ENCODE results near the gene ATG101.

Gene ATG101

GRCh38 chr12:52069327-52070184 lies at the start of gene ATG101:
ATG101 (plus strand) TSS chr12:52069978; CDS start chr12:52073651, 3,673 bp downstream.
- peak; percentile 87 for DNase-seq (ENCODE audit: low read depth)

DNA sequence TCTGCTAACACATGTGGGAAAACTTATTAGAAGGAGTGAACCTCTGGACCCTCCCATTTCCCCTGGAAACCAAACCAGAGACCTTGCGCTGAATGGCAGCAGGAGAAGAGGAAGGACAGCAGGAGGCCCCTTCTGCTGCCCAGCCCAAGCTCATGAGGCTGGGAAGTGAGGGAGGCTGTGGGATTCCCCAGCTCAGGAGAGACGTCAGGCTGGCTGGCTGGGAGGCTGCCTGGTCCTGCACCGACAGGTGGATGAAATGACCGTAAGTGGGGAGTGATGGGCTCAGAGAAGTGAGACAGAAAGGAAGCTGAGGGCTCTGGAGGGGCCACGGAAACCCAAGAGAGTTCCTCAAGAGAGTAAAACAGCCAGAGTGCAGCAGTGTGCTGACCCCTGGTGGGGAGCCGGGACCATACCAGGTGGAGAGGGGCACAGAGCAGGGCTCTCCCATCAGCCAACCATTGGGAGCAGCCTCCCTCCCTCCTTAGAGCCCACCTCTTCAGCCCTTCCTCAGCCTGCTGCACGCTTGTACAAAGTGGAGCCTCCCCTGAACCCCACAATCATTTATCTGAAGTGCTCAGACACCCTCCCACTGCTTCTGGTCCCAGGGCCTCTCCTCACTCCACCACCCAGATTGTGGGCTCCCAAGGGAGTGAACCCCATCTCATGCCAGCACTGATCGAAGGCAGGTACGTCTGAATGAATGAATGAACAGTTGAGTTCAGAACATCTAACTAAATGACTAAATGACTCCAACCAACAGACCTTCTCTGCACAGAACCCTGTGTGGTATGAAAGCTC lies 49.0 kb upstream of the ATG101 start:
- DNase-seq (ENCODE audit: low read depth): no peak

DNA sequence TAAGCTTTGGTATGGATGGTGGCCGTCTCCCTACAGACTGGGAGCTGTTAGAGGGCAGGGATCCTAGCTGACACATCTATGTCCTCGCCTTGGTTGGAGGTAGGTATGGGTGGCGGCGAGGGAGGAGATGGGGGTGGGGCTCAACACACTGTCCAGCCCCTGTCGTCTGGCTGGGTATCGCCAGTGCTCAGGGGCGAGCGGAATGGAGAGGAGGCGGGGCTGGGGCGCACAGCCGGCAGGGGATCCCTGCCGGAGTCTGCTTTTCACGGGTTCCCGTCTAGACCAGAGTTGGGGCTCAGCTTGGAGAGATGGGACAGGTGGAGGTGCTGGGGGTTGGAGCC lies 47.0 kb upstream of the ATG101 start:
- DNase-seq (ENCODE audit: low read depth): no peak

DNA sequence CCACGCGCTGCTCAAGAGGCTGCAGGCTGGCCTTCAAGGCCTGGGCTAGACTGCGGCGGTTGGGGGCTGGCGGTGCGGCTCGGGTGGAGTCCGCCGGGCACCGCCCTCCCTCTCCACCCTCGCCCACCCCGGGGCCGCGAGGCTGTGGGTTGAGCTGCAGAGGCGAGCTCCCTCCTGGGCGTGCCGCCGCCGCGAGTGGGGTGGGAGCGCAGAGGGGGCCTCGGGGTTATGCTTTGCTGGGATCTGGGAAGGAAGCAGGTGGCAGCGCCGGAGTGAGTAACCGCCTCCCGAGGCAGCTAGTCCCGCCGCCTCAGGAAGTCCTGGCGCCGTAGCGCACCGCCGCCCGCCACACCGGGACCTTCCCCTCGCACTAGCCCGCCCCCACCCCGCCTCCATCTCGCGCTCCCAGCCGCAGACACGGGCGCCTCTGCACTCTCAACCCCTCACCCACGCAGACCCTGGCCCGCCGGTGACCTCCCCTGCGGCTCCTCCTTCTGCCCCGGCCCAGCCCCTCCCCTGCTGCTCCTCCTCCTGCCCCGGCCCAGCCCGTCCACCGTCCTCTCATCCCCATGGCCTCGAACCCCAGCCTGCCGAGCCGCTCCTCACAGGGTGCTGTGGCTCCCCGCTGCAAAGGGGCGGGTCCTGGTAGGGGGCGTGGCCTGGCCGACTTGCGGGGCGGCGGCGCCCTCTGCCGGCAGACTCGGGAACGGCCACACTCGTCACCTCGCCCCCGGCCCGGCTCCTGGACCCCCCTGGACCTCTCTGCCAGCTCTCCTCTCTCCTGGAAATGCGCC lies 46.4 kb upstream of the ATG101 start:
- no peak for DNase-seq (ENCODE audit: low read depth)

GRCh38 chr12:52023976-52024688 lies 45.6 kb upstream of the ATG101 start:
- DNase-seq (ENCODE audit: low read depth): no peak

- no peak for DNase-seq (ENCODE audit: low read depth)
These were observed 44.9 kb upstream of the ATG101 start for GRCh38 chr12:52024845-52025230.

GRCh38 chr12:52026263-52026662 lies 43.5 kb upstream of the ATG101 start:
- DNase-seq (ENCODE audit: low read depth): no peak

GRCh38 chr12:52027085-52027843 lies 42.5 kb upstream of the ATG101 start:
- no peak for DNase-seq (ENCODE audit: low read depth)

DNA sequence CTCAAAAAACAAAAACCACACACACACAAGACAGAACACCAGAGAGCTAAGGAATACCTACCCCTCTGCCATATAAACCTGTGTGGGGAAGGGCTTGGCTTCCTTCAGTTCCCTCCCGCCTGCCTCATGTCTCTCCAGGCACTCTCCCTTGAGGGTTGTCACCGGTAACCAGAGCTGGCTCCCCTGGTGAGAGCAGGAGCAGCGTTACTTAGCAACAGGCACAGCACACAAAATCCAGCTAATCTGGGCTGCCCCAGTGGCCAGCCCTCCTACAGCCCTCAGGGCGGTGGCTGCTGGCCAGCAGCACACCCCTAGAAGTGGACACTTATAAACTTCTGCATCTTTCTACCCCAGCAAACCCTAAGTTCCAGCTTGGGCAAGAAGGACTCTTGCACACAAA lies 40.1 kb upstream of the ATG101 start:
- DNase-seq (ENCODE audit: low read depth): no peak

GRCh38 chr12:52032446-52032803 lies 37.4 kb upstream of the ATG101 start:
- DNase-seq (ENCODE audit: low read depth): peak; percentile 63

GRCh38 chr12:52032804-52033445 lies 36.9 kb upstream of the ATG101 start:
- peak; percentile 93 for DNase-seq (ENCODE audit: low read depth)

- no peak for DNase-seq (ENCODE audit: low read depth)
These were observed 36.2 kb upstream of the ATG101 start for GRCh38 chr12:52033446-52034140.

- no peak for DNase-seq (ENCODE audit: low read depth)
These were observed 34.6 kb upstream of the ATG101 start for GRCh38 chr12:52035190-52035589.

DNA sequence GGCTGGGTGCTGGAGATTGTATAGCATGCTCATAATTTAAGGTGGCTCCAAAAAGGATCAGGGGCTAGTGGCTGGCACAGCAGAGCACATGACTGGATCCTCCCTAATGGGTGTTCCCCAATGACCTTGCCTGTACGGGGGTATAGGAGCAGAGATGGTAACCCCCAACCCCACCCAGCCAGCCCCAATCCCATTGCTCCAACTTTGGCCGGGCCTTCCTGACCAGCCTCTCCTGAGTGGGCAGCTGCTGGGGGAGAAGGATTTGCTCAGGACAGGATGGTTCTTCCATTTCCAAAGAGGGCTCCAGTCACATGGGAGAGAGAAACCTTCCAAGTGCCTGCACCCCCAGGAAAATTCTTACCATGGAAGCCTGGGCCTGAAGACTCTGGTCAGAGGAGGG lies 33.9 kb upstream of the ATG101 start:
- no peak for DNase-seq (ENCODE audit: low read depth)

GRCh38 chr12:52036587-52037171 lies 33.1 kb upstream of the ATG101 start:
- no peak for DNase-seq (ENCODE audit: low read depth)

DNA sequence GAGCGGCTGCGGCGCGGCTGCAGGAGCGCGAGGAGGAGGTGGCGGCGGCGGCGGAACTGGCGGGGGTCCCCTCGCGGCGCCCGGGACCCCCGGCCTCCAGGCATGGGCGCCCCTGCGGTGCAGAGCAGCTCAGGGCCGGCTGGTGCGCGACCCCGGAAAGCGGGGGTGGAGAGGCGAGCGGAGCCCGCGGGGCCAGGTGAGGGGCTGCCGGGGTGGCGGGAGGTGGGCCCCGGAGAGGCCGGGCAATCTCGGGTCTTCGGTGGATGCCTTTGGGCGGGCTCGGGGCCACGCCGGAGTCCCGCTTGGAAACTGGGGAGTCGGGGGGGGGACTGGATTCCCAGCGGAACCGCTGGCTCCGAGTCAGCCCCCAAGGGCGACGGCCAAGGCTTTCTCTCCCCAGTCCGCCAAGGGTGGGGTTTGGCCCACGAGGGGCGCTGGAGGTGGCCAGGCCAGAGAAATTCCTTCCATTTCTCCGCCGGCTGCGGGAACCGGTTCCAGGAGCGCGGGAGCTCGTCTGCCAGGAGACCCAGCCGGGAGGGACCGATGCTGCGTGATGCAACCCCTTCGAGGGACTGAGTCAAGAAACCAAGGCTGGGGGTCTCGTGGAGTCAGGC lies 32.4 kb upstream of the ATG101 start:
- no peak for DNase-seq (ENCODE audit: low read depth)

DNA sequence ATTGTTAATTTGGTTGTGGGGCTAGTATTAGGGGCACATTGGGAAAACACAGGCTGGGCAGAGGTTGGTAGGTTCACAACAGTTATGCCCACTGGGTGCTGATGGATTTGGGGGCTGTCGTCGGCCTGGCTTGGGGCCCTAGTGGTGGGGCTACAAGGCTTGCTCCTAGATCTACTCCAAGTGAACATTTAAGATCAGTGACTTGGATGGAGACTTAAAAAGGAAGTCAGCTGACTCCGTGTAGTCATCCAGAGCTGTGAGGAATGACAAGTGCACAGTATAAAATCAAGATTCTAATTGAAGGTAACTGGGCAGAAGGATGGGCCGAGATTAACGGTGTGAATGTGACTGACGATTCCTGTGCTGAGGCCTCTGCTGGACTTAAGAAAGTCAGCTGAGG lies 31.3 kb upstream of the ATG101 start:
- DNase-seq (ENCODE audit: low read depth): no peak

DNA sequence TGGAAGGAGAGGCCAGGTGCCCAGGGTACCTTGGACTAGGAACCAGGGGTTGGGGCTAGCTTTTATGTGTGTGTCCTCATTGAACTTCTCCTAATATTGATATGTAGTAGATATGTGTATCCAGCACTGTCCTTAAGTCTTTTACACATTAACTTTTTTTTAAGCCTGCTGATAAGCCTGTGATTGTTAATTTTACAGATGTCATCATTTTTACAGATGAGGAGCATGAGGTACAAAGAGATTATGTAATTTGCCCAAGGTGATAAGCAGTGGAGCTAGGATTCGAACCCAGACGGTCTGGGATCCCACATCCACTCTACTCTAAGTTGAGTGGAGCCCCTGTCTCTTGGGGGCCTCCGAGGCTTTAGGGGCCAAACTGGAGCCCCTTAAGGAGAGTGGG lies 28.7 kb upstream of the ATG101 start:
- no peak for DNase-seq (ENCODE audit: low read depth)

- no peak for DNase-seq (ENCODE audit: low read depth)
These were observed 28.1 kb upstream of the ATG101 start for GRCh38 chr12:52041695-52042123.

All from fibroblast of the conjunctiva (primary cell).